ENCODE measurements around the gene ASIP. TPM values are rescaled to one million over a fixed set of nuclear protein-coding genes. Genes with fewer than 3 reads are reported as not detected.

ASIP gene
- polyA plus RNA-seq, 3 donors = 0.40 TPM; not detected in 2

DNA sequence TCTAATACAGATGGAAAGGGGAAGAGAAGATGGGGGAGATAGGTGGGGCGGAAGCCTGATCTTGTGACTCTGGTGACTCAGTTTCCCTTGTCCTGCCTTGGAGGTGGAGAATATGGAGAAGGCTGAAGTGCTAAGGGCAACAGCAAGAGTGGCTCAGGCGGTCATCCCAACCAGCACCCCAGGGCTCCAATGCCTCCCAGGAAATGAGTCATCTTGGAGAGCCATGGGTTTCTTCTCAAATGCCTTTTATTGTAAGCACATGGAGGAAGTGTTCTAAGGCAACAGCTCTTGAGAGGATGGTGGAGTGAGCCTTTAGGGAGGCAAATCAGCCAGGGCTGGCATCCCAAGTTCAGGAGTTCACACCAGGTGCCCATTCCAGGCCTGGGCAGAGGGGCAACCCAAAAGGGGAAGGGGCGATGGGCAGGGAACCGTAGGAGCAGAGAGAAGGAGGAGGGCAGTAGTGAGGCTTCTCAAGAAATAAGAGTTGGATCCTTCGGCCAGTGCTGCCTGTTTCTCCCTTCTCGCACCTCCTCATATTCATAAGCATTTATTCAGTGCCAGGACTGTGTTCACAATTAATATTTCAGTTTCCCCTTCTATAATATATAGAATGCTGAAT lies 75.1 kb downstream of the ASIP start:
- no peak overlapping the region for H3K9ac ChIP-seq (ENCODE audit: insufficient read depth, low read length, poor library complexity, severe bottlenecking)
- TF ChIP-seq, protein P1, sequence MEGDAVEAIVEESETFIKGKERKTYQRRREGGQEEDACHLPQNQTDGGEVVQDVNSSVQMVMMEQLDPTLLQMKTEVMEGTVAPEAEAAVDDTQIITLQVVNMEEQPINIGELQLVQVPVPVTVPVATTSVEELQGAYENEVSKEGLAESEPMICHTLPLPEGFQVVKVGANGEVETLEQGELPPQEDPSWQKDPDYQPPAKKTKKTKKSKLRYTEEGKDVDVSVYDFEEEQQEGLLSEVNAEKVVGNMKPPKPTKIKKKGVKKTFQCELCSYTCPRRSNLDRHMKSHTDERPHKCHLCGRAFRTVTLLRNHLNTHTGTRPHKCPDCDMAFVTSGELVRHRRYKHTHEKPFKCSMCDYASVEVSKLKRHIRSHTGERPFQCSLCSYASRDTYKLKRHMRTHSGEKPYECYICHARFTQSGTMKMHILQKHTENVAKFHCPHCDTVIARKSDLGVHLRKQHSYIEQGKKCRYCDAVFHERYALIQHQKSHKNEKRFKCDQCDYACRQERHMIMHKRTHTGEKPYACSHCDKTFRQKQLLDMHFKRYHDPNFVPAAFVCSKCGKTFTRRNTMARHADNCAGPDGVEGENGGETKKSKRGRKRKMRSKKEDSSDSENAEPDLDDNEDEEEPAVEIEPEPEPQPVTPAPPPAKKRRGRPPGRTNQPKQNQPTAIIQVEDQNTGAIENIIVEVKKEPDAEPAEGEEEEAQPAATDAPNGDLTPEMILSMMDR (IDR thresholded peaks at IDR 0.05) = no peak
- Mint-ChIP-seq H3K27ac (no peak overlapping the region), H3K9me3 (peaks cover 0 to 4% (median 0%) of the 10 kb centered on the region in 7 donors), H3K27me3 (ENCODE audit: low read depth in 3 of 3) (peaks cover 14 to 19% (median 16%) of the 10 kb centered on the region in 3 donors), H3K36me3 (no peaks in the 10 kb centered on the region), H3K4me1 (peaks cover 22% of the 10 kb centered on the region), H3K4me3 (no peak overlapping the region)
- H4K20me1 ChIP-seq (ENCODE audit: insufficient read depth, low read length) = no peaks in the 10 kb centered on the region
- peak in 1 of 3 donors; percentile 24 for DNase-seq
- WGBS (ENCODE audit: insufficient coverage) = 93% methylated on average over 3 of the region's 6 CpGs
- H3K4me1 ChIP-seq (ENCODE audit: control insufficient read depth in 1 of 2, insufficient read depth in 2 of 2, low read length in 2 of 2) = peaks cover 11 to 16% of the 10 kb centered on the region in 2 donors
- H3K36me3 ChIP-seq (replicated peaks in 1 of 2; ENCODE audit: control insufficient read depth in 1 of 2, insufficient read depth in 2 of 2, low read length in 2 of 2) = no peaks in the 10 kb centered on the region
- H3K27me3 ChIP-seq (ENCODE audit: control insufficient read depth in 2 of 2, insufficient read depth in 2 of 2, low read length in 2 of 2) = peaks cover 11 to 12% of the 10 kb centered on the region in 2 donors
- no peak overlapping the region for H3K4me3 ChIP-seq (replicated peaks in 1 of 3; ENCODE audit: low read depth in 2 of 3, low read length in 3 of 3)
- H2AFZ ChIP-seq (ENCODE audit: insufficient read depth, low read depth, low read length, poor library complexity, severe bottlenecking) = no peak overlapping the region
- H3K9me3 ChIP-seq (replicated peaks in 1 of 2; ENCODE audit: control insufficient read depth in 1 of 2, insufficient read depth in 1 of 2, low read length in 2 of 2) = peaks cover 0 to 4% of the 10 kb centered on the region in 2 donors
- H3K27ac ChIP-seq (ENCODE audit: low read depth in 1 of 2, low read length in 2 of 2) = no peak overlapping the region
- intact Hi-C loops (cut with micrococcal nuclease) = loop anchor here in 1 of 2 donors (10.0 kb wide), 1 partner anchor 448 kb away; no protein-coding TSS in a partner anchor
- H3K79me2 ChIP-seq (ENCODE audit: insufficient read depth, low read length) = no peaks in the 10 kb centered on the region
- H3K4me2 ChIP-seq (replicated peaks; ENCODE audit: extremely low read depth, low read length, poor library complexity, severe bottlenecking) = no peak overlapping the region

Other genes with a start within 250 kb of the ASIP start
- 100 to 1,000 TPM in 2 of 3 donors, 10 to 100 TPM in 1; 88.4 to 154 (median 152) TPM for gene RALY, start 247.5 kb upstream of the ASIP start, polyA plus RNA-seq
- gene EIF2S2, start 129.2 kb upstream of the ASIP start, polyA plus RNA-seq = 10 to 100 TPM; 18.8 to 20.1 (median 18.9) TPM
- 10 to 100 TPM; 35.7 to 42.7 (median 41.1) TPM for gene AHCY, start 61.9 kb downstream of the ASIP start, polyA plus RNA-seq
- gene ITCH, start 121.8 kb downstream of the ASIP start, polyA plus RNA-seq = 10 to 100 TPM; 13.3 to 26.6 (median 19.9) TPM

Measured in CD14-positive monocyte (primary cell).